HepG2 (cell line): ENCODE data around the gene RTEL1. TPM values are rescaled to one million over a fixed set of nuclear protein-coding genes. Genes with fewer than 3 reads are reported as not detected.

Experiments used
- CC2D1A ChIP-seq: sonication (generic); formaldehyde crosslinking; IDR thresholded peaks from 2 replicates; pipeline ENCODE4 v1.8.1; 2023; ENCODE audit warnings: mild to moderate bottlenecking, missing genetic modification reagents
- GLI4 ChIP-seq: sonication (generic); formaldehyde crosslinking; IDR thresholded peaks from 2 replicates; pipeline ENCODE4 v1.5.1; 2020; ENCODE audit warnings: missing genetic modification reagents, mild to moderate bottlenecking, moderate library complexity, borderline replicate concordance
- GTF3A ChIP-seq: sonication (generic); formaldehyde crosslinking; conservative IDR thresholded peaks from 2 replicates; pipeline ENCODE4 v1.4.0; 2020; ENCODE audit warnings: mild to moderate bottlenecking, missing genetic modification reagents
- IKZF1 ChIP-seq: fragments of 450-650 bp; IDR thresholded peaks from 2 replicates; pipeline ENCODE4 v1.7.1; 2016
- KDM4B ChIP-seq: sonication (generic); formaldehyde crosslinking; IDR thresholded peaks from 2 replicates; pipeline ENCODE4 v1.4.0; 2020; ENCODE audit warnings: missing genetic modification reagents
- NAIF1 ChIP-seq: sonication (generic); formaldehyde crosslinking; IDR thresholded peaks from 2 replicates; pipeline ENCODE4 v1.5.0; 2020; ENCODE audit warnings: mild to moderate bottlenecking, missing genetic modification reagents, borderline replicate concordance
- SIN3A ChIP-seq: IDR thresholded peaks from 2 replicates; pipeline ENCODE4 v1.6.1; 2011; ENCODE audit warnings: low read depth, mild to moderate bottlenecking, control low read depth, low read length, borderline replicate concordance
- SOX6 ChIP-seq, 2 experiments: fragments of 450-650 bp in 1 of 2; sonication (generic) in 1 of 2; formaldehyde crosslinking in 1 of 2; IDR thresholded peaks; 2 replicates each; pipeline versions ENCODE4 v1.4.0 to v1.6.1; 2017 to 2020; ENCODE audit warnings: antibody characterized with exemption in 1 of 2, mild to moderate bottlenecking in 1 of 2, missing genetic modification reagents in 1 of 2
- TOE1 ChIP-seq: sonication (generic); formaldehyde crosslinking; IDR thresholded peaks from 2 replicates; pipeline ENCODE4 v1.4.0; 2020; ENCODE audit warnings: mild to moderate bottlenecking, missing genetic modification reagents
- ZNF232 ChIP-seq: sonication (generic); formaldehyde crosslinking; IDR thresholded peaks from 2 replicates; pipeline ENCODE4 v1.4.0; 2020; ENCODE audit warnings: missing genetic modification reagents, borderline replicate concordance
- ZNF333 ChIP-seq: sonication (generic); formaldehyde crosslinking; IDR thresholded peaks from 2 replicates; pipeline ENCODE4 v1.4.0; 2020; ENCODE audit warnings: mild to moderate bottlenecking, missing genetic modification reagents, borderline replicate concordance
- polyA plus RNA-seq, 8 experiments: library from polyadenylated mRNA; depleted of rRNA in 3 of 8; stranded (reverse) in 7 of 8; unstranded in 1 of 8; fragments of >200 nt; fragmentation: Illumina TruSeq in 4 of 8; extraction: Trizol in 4 of 8; gene quantifications; 2 replicates each; pipeline versions ENCODE4 v1.2.1 to v1.2.3, GENCODE V29; 2011 to 2016; ENCODE audit warnings: low read depth in 4 of 8, missing spikeins in 1 of 8, mixed read lengths in 1 of 8; ENCODE audit not compliant: insufficient read depth in 1 of 8
- total RNA-seq, 5 experiments: library from RNA; depleted of rRNA; stranded (reverse); fragments of >200 nt; fragmentation: Illumina TruSeq; extraction: Trizol; gene quantifications; 2 replicates each; pipeline ENCODE4 v1.2.3, GENCODE V29; 2016; ENCODE audit warnings: low read depth in 1 of 5
- TF ChIP-seq, protein P1 (sequence below): sonication (generic); formaldehyde crosslinking; IDR thresholded peaks from 2 replicates; pipeline ENCODE4 v1.4.0; 2020; ENCODE audit warnings: missing genetic modification reagents, borderline replicate concordance
- TF ChIP-seq, protein P2 (sequence below): sonication (generic); formaldehyde crosslinking; IDR thresholded peaks from 2 replicates; pipeline ENCODE4 v1.5.0; 2020; ENCODE audit warnings: mild to moderate bottlenecking, missing genetic modification reagents
- TF ChIP-seq, protein P3 (sequence below): sonication (generic); formaldehyde crosslinking; IDR thresholded peaks from 2 replicates; pipeline ENCODE4 v1.4.0; 2020; ENCODE audit warnings: missing genetic modification reagents
- TF ChIP-seq, protein P4 (sequence below): sonication (generic); formaldehyde crosslinking; IDR thresholded peaks from 2 replicates; pipeline ENCODE4 v1.9.0; 2021; ENCODE audit warnings: missing genetic modification reagents, mild to moderate bottlenecking, borderline replicate concordance
- TF ChIP-seq, protein P5 (sequence below): IDR thresholded peaks from 2 replicates; pipeline ENCODE4 v1.6.1; 2018; ENCODE audit warnings: missing genetic modification reagents
- TF ChIP-seq, protein P6 (sequence below): IDR thresholded peaks from 2 replicates; pipeline ENCODE4 v1.6.1; 2016; ENCODE audit warnings: low read depth

The RTEL1 gene
- total and polyA plus RNA-seq, 2 of the 13 experiments (the other 11 are each of a cell fraction or from before 2014, with no cell fraction given): 21.8 to 36.4 TPM

DNA sequence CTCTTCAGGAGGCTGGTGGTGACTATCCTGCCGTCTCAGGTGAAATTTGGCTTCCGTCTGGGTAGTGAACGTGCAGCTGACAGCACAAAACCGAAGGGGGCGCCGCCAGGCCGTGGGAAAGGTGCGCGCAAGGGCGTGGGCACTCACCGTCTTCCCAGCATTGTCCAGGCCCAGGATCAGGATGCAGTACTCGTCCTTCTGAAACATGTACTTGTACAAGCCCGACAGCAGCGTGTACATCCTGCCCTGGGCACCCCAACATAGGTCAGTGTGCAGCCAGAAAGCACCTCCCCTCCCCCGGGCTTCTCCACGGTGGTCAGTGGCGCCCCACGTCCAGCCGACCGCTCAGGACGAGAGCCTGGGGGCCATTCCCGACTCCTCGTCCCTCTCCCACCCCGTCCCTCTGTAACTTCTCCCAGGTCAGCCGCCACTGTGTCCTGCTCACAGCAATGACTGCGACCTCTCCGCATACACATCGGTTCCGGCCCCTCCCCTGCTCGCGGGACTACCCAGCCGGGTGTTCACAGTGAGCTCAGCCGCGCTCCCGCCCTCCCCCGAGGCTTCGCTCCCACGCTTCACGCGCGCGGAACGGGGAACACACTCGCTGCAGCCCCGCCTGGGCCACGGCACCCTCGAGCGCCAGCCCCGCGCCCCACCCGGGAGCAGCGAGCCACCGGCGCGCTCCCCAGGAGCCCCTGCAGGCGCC is 48.9 kb downstream of the RTEL1 start (continued):
- TF ChIP-seq ZNF333 (peak; percentile 86; the same call in 1 of the 2 replicates), SOX6 (IDR thresholded peaks at IDR 0.05) (no peak), SOX6 (CRISPR knock-in tag; IDR thresholded peaks at IDR 0.05) (peak; percentile 43; the same call in 1 of the 2 replicates), GLI4 (0 out of 2 replicates have a peak, but pooled peaks have one; percentile 3), CC2D1A (CRISPR knock-in tag) (0 out of 2 replicates have a peak, but pooled peaks have one; percentile 60), GTF3A (CRISPR knock-in tag) (0 out of 2 replicates have a peak, but pooled peaks have one; percentile 48), NAIF1 (CRISPR knock-in tag) (peak; percentile 37; the same call in 1 of the 2 replicates), IKZF1 (no peak), TOE1 (CRISPR knock-in tag) (no peak; the same call in 1 of the 2 replicates), SIN3A (peak; percentile 82; the same call in 1 of the 2 replicates), KDM4B (peak; percentile 69; the same call in 1 of the 2 replicates), ZNF232 (CRISPR knock-in tag) (no peak)
- TF ChIP-seq, protein P1, sequence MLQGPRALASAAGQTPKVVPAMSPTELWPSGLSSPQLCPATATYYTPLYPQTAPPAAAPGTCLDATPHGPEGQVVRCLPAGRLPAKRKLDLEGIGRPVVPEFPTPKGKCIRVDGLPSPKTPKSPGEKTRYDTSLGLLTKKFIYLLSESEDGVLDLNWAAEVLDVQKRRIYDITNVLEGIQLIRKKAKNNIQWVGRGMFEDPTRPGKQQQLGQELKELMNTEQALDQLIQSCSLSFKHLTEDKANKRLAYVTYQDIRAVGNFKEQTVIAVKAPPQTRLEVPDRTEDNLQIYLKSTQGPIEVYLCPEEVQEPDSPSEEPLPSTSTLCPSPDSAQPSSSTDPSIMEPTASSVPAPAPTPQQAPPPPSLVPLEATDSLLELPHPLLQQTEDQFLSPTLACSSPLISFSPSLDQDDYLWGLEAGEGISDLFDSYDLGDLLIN (CRISPR knock-in tag): peak; percentile 7; the same call in 1 of the 2 replicates
- TF ChIP-seq, protein P2, sequence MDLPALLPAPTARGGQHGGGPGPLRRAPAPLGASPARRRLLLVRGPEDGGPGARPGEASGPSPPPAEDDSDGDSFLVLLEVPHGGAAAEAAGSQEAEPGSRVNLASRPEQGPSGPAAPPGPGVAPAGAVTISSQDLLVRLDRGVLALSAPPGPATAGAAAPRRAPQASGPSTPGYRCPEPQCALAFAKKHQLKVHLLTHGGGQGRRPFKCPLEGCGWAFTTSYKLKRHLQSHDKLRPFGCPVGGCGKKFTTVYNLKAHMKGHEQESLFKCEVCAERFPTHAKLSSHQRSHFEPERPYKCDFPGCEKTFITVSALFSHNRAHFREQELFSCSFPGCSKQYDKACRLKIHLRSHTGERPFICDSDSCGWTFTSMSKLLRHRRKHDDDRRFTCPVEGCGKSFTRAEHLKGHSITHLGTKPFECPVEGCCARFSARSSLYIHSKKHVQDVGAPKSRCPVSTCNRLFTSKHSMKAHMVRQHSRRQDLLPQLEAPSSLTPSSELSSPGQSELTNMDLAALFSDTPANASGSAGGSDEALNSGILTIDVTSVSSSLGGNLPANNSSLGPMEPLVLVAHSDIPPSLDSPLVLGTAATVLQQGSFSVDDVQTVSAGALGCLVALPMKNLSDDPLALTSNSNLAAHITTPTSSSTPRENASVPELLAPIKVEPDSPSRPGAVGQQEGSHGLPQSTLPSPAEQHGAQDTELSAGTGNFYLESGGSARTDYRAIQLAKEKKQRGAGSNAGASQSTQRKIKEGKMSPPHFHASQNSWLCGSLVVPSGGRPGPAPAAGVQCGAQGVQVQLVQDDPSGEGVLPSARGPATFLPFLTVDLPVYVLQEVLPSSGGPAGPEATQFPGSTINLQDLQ: 0 out of 2 replicates have a peak, but pooled peaks have one; percentile 64
- TF ChIP-seq, protein P3, sequence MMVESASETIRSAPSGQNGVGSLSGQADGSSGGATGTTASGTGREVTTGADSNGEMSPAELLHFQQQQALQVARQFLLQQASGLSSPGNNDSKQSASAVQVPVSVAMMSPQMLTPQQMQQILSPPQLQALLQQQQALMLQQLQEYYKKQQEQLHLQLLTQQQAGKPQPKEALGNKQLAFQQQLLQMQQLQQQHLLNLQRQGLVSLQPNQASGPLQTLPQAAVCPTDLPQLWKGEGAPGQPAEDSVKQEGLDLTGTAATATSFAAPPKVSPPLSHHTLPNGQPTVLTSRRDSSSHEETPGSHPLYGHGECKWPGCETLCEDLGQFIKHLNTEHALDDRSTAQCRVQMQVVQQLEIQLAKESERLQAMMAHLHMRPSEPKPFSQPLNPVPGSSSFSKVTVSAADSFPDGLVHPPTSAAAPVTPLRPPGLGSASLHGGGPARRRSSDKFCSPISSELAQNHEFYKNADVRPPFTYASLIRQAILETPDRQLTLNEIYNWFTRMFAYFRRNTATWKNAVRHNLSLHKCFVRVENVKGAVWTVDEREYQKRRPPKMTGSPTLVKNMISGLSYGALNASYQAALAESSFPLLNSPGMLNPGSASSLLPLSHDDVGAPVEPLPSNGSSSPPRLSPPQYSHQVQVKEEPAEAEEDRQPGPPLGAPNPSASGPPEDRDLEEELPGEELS (CRISPR knock-in tag): peak; percentile 37; the same call in 1 of the 2 replicates
- TF ChIP-seq, protein P4, sequence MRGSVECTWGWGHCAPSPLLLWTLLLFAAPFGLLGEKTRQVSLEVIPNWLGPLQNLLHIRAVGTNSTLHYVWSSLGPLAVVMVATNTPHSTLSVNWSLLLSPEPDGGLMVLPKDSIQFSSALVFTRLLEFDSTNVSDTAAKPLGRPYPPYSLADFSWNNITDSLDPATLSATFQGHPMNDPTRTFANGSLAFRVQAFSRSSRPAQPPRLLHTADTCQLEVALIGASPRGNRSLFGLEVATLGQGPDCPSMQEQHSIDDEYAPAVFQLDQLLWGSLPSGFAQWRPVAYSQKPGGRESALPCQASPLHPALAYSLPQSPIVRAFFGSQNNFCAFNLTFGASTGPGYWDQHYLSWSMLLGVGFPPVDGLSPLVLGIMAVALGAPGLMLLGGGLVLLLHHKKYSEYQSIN (CRISPR knock-in tag): 0 out of 2 replicates have a peak, but pooled peaks have one; percentile 21
- TF ChIP-seq, protein P5, sequence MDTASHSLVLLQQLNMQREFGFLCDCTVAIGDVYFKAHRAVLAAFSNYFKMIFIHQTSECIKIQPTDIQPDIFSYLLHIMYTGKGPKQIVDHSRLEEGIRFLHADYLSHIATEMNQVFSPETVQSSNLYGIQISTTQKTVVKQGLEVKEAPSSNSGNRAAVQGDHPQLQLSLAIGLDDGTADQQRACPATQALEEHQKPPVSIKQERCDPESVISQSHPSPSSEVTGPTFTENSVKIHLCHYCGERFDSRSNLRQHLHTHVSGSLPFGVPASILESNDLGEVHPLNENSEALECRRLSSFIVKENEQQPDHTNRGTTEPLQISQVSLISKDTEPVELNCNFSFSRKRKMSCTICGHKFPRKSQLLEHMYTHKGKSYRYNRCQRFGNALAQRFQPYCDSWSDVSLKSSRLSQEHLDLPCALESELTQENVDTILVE (CRISPR knock-in tag): 0 out of 2 replicates have a peak, but pooled peaks have one; percentile 64
- TF ChIP-seq, protein P6, sequence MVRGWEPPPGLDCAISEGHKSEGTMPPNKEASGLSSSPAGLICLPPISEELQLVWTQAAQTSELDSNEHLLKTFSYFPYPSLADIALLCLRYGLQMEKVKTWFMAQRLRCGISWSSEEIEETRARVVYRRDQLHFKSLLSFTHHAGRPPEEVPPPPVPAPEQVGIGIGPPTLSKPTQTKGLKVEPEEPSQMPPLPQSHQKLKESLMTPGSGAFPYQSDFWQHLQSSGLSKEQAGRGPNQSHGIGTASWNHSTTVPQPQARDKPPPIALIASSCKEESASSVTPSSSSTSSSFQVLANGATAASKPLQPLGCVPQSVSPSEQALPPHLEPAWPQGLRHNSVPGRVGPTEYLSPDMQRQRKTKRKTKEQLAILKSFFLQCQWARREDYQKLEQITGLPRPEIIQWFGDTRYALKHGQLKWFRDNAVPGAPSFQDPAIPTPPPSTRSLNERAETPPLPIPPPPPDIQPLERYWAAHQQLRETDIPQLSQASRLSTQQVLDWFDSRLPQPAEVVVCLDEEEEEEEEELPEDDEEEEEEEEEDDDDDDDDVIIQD (CRISPR knock-in tag): peak; percentile 21; the same call in 1 of the 2 replicates
